ENCODE results near the gene MACROD2. TPM values are rescaled to one million over a fixed set of nuclear protein-coding genes. Genes with fewer than 3 reads are reported as not detected.

The MACROD2 gene
- total and polyA plus RNA-seq, 2 donors (not counting 1 experiment from before 2014, with no cell fraction given) = 5.3 to 6.7 TPM

- no CpG with 5 or more reads among the region's 1 CpG for WGBS (ENCODE audit: insufficient coverage)
- ChIA-PET POLR2A (no interaction called here), CTCF (interaction anchor here (0.7 kb wide), 1 partner anchor 51 kb away, joined by 6 read pairs; no protein-coding TSS in a partner anchor)
- H3K27me3 ChIP-seq (replicated peaks in 1 of 4; ENCODE audit: control extremely low read depth in 1 of 4, control insufficient read depth in 3 of 4, insufficient read depth in 4 of 4, low read length in 3 of 4) = no peaks in the 10 kb centered on the region
- H3K36me3 ChIP-seq (replicated peaks in 1 of 2; ENCODE audit: control extremely low read depth in 1 of 2, control insufficient read depth in 1 of 2, extremely low read depth in 1 of 2, insufficient read depth in 2 of 2, low read length in 1 of 2) = peaks cover 0 to 6% of the 10 kb centered on the region in 2 experiments
- no peak overlapping the region for H3K27ac ChIP-seq (ENCODE audit: low read length in 2 of 2)
- no peak overlapping the region for H3K4me3 ChIP-seq (ENCODE audit: control extremely low read depth in 1 of 5, extremely low read depth in 1 of 5, insufficient read depth in 1 of 5, low read depth in 2 of 5, low read length in 4 of 5)
- no peaks in the 10 kb centered on the region for H3K79me2 ChIP-seq (ENCODE audit: control insufficient read depth, insufficient read depth, low read length)
- ATAC-seq (ENCODE audit: low read depth) (no peak), DNase-seq (no peak)
- TF ChIP-seq CTCF (IDR thresholded peaks at IDR 0.05) (no peak), EZH2 (IDR thresholded peaks at IDR 0.05; ENCODE audit: borderline replicate concordance, insufficient read depth, low read depth, low read length, poor library complexity, severe bottlenecking) (no peak)
- Mint-ChIP-seq H3K4me1 (peaks cover 7% of the 10 kb centered on the region), H3K9me3 (ENCODE audit: insufficient read depth) (peaks cover 6% of the 10 kb centered on the region), H3K27me3 (no peaks in the 10 kb centered on the region), H3K4me3 (no peak overlapping the region), H3K27ac (no peak overlapping the region)
- H3K9me3 ChIP-seq (ENCODE audit: control extremely low read depth in 1 of 3, control insufficient read depth in 2 of 3, insufficient read depth in 1 of 3, low read length in 2 of 3) = no peaks in the 10 kb centered on the region
- H3K9ac ChIP-seq (ENCODE audit: low read length) = no peak overlapping the region
- no peak overlapping the region for H2AFZ ChIP-seq (ENCODE audit: insufficient read depth, low read depth, low read length, poor library complexity, severe bottlenecking)
- H3K4me1 ChIP-seq (ENCODE audit: control insufficient read depth in 2 of 2, insufficient read depth in 2 of 2, low read length in 2 of 2) = no peaks in the 10 kb centered on the region
- H4K20me1 ChIP-seq (ENCODE audit: control insufficient read depth, insufficient read depth, low read length, poor library complexity, severe bottlenecking) = no peaks in the 10 kb centered on the region
- no peak overlapping the region for H3K4me2 ChIP-seq (replicated peaks; ENCODE audit: low read depth, low read length, poor library complexity, severe bottlenecking)
- intact Hi-C loops (cut with micrococcal nuclease) = no loop called here
Observed at GRCh38 chr20:16017656-16018055, 2022.3 kb downstream of the MACROD2 start.

GRCh38 chr20:16018881-16019280, 2023.6 kb downstream of the MACROD2 start:
- no peak overlapping the region for H3K4me3 Mint-ChIP-seq
- intact Hi-C loops (cut with micrococcal nuclease) = no loop called here
- ATAC-seq (ENCODE audit: low read depth) (no peak), DNase-seq (no peak)
- Histone ChIP-seq H3K36me3 (replicated peaks in 1 of 2; ENCODE audit: control extremely low read depth in 1 of 2, control insufficient read depth in 1 of 2, extremely low read depth in 1 of 2, insufficient read depth in 2 of 2, low read length in 1 of 2) (peaks cover 0 to 7% of the 10 kb centered on the region in 2 experiments), H3K79me2 (ENCODE audit: control insufficient read depth, insufficient read depth, low read length) (no peaks in the 10 kb centered on the region), H3K4me2 (replicated peaks; ENCODE audit: low read depth, low read length, poor library complexity, severe bottlenecking) (no peak overlapping the region), H2AFZ (ENCODE audit: insufficient read depth, low read depth, low read length, poor library complexity, severe bottlenecking) (no peak overlapping the region), H4K20me1 (ENCODE audit: control insufficient read depth, insufficient read depth, low read length, poor library complexity, severe bottlenecking) (no peaks in the 10 kb centered on the region), H3K4me1 (ENCODE audit: control insufficient read depth in 2 of 2, insufficient read depth in 2 of 2, low read length in 2 of 2) (peaks cover 5% of the 10 kb centered on the region in 2 donors), H3K9me3 (ENCODE audit: control extremely low read depth in 1 of 3, control insufficient read depth in 2 of 3, insufficient read depth in 1 of 3, low read length in 2 of 3) (no peaks in the 10 kb centered on the region), H3K27me3 (replicated peaks in 1 of 4; ENCODE audit: control extremely low read depth in 1 of 4, control insufficient read depth in 3 of 4, insufficient read depth in 4 of 4, low read length in 3 of 4) (no peaks in the 10 kb centered on the region), H3K9ac (ENCODE audit: low read length) (no peak overlapping the region), H3K27ac (ENCODE audit: low read length in 2 of 2) (no peak overlapping the region), H3K4me3 (ENCODE audit: control extremely low read depth in 1 of 5, extremely low read depth in 1 of 5, insufficient read depth in 1 of 5, low read depth in 2 of 5, low read length in 4 of 5) (no peak overlapping the region)
- no peaks in the 10 kb centered on the region for H3K27me3 Mint-ChIP-seq
- peaks cover 6% of the 10 kb centered on the region for H3K9me3 Mint-ChIP-seq (ENCODE audit: insufficient read depth)
- POLR2A ChIA-PET = no interaction called here
- H3K27ac Mint-ChIP-seq = no peak overlapping the region
- CTCF ChIA-PET = no interaction called here
- peaks cover 11% of the 10 kb centered on the region for H3K4me1 Mint-ChIP-seq
- TF ChIP-seq CTCF (IDR thresholded peaks at IDR 0.05) (no peak), EZH2 (IDR thresholded peaks at IDR 0.05; ENCODE audit: borderline replicate concordance, insufficient read depth, low read depth, low read length, poor library complexity, severe bottlenecking) (no peak)
